Neural progenitor cell (in vitro differentiated cells): Measurements from ENCODE around the gene ETFRF1. TPM values are rescaled to one million over a fixed set of nuclear protein-coding genes. Genes with fewer than 3 reads are reported as not detected.

ENCODE experiments used
- DNase-seq: peaks from one replicate; pipeline ENCODE4 v3.0.0-alpha.2; 2016; ENCODE audit warnings: low spot score
- H2AFZ ChIP-seq: fragments of 200-600 bp; sonication (generic); replicated peaks from 2 replicates; pipeline ENCODE4 v1.6.1; 2016; ENCODE audit warnings: antibody characterized with exemption
- H3F3A ChIP-seq: fragments of 200-600 bp; sonication (generic); 2 replicates; pipeline ENCODE4 v1.6.1; 2016; ENCODE audit warnings: antibody characterized with exemption, low read depth
- H3K27ac ChIP-seq: fragments of 200-600 bp; sonication (generic); 2 replicates; pipeline ENCODE4 v1.5.1; 2016; ENCODE audit warnings: mild to moderate bottlenecking
- H3K27me3 ChIP-seq: fragments of 200-600 bp; sonication (generic); 2 replicates; pipeline ENCODE4 v1.6.1; 2016; ENCODE audit warnings: mild to moderate bottlenecking, moderate library complexity
- H3K36me3 ChIP-seq: fragments of 200-600 bp; sonication (generic); 2 replicates; pipeline ENCODE4 v1.5.1; 2016
- H3K4me1 ChIP-seq: fragments of 200-600 bp; sonication (generic); 2 replicates; pipeline ENCODE4 v1.6.1; 2016; ENCODE audit warnings: mixed run types
- H3K4me2 ChIP-seq: fragments of 200-600 bp; sonication (generic); 2 replicates; pipeline ENCODE4 v1.6.1; 2016
- H3K4me3 ChIP-seq: fragments of 200-600 bp; sonication (generic); 2 replicates; pipeline ENCODE4 v1.5.1; 2016
- H3K79me2 ChIP-seq: fragments of 200-600 bp; sonication (generic); 2 replicates; pipeline ENCODE4 v1.6.1; 2016; ENCODE audit warnings: low read depth
- H3K9ac ChIP-seq: fragments of 200-600 bp; sonication (generic); 2 replicates; pipeline ENCODE4 v1.6.1; 2016
- H3K9me3 ChIP-seq: fragments of 200-600 bp; sonication (generic); 2 replicates; pipeline ENCODE4 v1.5.1; 2016; ENCODE audit warnings: low read depth
- H4K20me1 ChIP-seq: fragments of 200-600 bp; sonication (generic); 2 replicates; pipeline ENCODE4 v1.6.1; 2016; ENCODE audit warnings: low read depth
- H3K27ac Mint-ChIP-seq: 3 replicates; pipeline ENCODE4 v1.8.0; 2021; ENCODE audit warnings: mixed read lengths
- H3K27me3 Mint-ChIP-seq: 2 replicates; pipeline ENCODE4 v1.8.0; 2022; ENCODE audit warnings: low read depth, mild to moderate bottlenecking, inconsistent platforms, moderate library complexity, mixed read lengths; ENCODE audit not compliant: insufficient read depth
- H3K36me3 Mint-ChIP-seq: 3 replicates; pipeline ENCODE4 v1.8.0; 2021; ENCODE audit warnings: mixed read lengths
- H3K4me1 Mint-ChIP-seq: 3 replicates; pipeline ENCODE4 v1.8.0; 2021; ENCODE audit warnings: mixed read lengths
- H3K4me3 Mint-ChIP-seq: 3 replicates; pipeline ENCODE4 v1.8.0; 2021; ENCODE audit warnings: mild to moderate bottlenecking, moderate library complexity, mixed read lengths
- H3K9me3 Mint-ChIP-seq: 3 replicates; pipeline ENCODE4 v1.8.0; 2020; ENCODE audit warnings: mixed read lengths
- EZH2 ChIP-seq: fragments of 200-600 bp; sonication (generic); IDR thresholded peaks from 2 replicates; pipeline ENCODE4 v1.6.1; 2017; ENCODE audit warnings: antibody characterized with exemption, mild to moderate bottlenecking, moderate library complexity
- EZH2phosphoT487 ChIP-seq: fragments of 200-600 bp; sonication (generic); IDR thresholded peaks from 2 replicates; pipeline ENCODE4 v1.6.1; 2017; ENCODE audit warnings: antibody characterized with exemption
- total RNA-seq: library from RNA; depleted of rRNA; stranded (reverse); fragments of >200 nt; gene quantifications from 2 replicates; pipeline ENCODE4 v1.2.3, GENCODE V29; 2015; ENCODE audit warnings: low replicate concordance
- TF ChIP-seq, protein P1 (sequence below): fragments of 200-600 bp; sonication (generic); IDR thresholded peaks from 2 replicates; pipeline ENCODE4 v1.5.1; 2017; ENCODE audit warnings: antibody characterized with exemption, mild to moderate bottlenecking

The ETFRF1 gene
- total RNA-seq, 1 donor from 2014 or later: 57.7 TPM

DNA sequence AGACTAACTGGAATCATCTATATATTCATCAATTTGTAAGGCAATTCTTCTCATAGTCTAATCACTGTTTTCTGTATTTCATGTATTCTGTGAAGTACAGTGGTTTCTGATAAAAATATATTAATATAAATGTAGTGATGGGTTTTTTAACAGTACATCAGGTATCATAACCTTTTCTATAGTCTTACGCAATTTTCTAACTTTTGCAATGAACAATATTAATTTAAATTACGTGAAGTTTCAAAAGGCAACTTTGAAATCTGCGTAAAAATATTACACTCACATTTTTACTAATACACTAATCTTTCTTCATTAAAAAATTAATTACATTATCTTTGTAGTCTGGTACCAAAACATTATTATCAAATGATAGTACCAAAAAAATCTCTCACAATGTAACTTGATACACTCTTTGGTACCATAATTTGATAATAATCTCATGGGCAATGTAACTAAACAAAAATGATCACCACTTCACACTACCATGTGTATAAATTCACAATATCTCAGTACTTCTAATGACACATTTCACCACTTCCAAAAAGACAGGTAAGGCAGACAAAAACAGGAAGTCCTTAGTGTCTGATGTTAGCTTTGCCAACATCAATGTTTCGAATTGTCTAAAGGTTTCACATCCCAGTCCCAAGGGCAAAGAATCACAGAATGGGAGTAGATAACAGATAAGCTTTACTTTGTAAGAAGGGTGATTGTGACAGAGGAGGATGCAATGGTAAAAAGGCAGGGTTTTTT, 8.8 kb upstream of the ETFRF1 start:
- DNase-seq: no peak
- H3K9me3 Mint-ChIP-seq: no peaks in the 10 kb centered on the region
- H3K27me3 Mint-ChIP-seq: peaks cover 4% of the 10 kb centered on the region
- peaks cover 3% of the 10 kb centered on the region for H3K4me1 Mint-ChIP-seq
- H3K4me2 ChIP-seq: no peak overlapping the region
- H3K9ac ChIP-seq: no peak overlapping the region
- H3F3A ChIP-seq: no peaks in the 10 kb centered on the region
- no peaks in the 10 kb centered on the region for H3K79me2 ChIP-seq
- H3K27ac Mint-ChIP-seq: no peak overlapping the region
- H3K4me3 ChIP-seq: no peak overlapping the region
- no peaks in the 10 kb centered on the region for H3K36me3 Mint-ChIP-seq
- no peaks in the 10 kb centered on the region for H3K9me3 ChIP-seq
- H2AFZ ChIP-seq: no peak overlapping the region
- H3K27ac ChIP-seq: no peak overlapping the region
- TF ChIP-seq, protein P1, sequence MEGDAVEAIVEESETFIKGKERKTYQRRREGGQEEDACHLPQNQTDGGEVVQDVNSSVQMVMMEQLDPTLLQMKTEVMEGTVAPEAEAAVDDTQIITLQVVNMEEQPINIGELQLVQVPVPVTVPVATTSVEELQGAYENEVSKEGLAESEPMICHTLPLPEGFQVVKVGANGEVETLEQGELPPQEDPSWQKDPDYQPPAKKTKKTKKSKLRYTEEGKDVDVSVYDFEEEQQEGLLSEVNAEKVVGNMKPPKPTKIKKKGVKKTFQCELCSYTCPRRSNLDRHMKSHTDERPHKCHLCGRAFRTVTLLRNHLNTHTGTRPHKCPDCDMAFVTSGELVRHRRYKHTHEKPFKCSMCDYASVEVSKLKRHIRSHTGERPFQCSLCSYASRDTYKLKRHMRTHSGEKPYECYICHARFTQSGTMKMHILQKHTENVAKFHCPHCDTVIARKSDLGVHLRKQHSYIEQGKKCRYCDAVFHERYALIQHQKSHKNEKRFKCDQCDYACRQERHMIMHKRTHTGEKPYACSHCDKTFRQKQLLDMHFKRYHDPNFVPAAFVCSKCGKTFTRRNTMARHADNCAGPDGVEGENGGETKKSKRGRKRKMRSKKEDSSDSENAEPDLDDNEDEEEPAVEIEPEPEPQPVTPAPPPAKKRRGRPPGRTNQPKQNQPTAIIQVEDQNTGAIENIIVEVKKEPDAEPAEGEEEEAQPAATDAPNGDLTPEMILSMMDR: no peak
- no peak for TF ChIP-seq EZH2
- TF ChIP-seq EZH2phosphoT487: no peak
- H3K27me3 ChIP-seq: no peaks in the 10 kb centered on the region
- no peaks in the 10 kb centered on the region for H4K20me1 ChIP-seq
- no peaks in the 10 kb centered on the region for H3K36me3 ChIP-seq
- no peak overlapping the region for H3K4me3 Mint-ChIP-seq
- H3K4me1 ChIP-seq: no peaks in the 10 kb centered on the region

DNA sequence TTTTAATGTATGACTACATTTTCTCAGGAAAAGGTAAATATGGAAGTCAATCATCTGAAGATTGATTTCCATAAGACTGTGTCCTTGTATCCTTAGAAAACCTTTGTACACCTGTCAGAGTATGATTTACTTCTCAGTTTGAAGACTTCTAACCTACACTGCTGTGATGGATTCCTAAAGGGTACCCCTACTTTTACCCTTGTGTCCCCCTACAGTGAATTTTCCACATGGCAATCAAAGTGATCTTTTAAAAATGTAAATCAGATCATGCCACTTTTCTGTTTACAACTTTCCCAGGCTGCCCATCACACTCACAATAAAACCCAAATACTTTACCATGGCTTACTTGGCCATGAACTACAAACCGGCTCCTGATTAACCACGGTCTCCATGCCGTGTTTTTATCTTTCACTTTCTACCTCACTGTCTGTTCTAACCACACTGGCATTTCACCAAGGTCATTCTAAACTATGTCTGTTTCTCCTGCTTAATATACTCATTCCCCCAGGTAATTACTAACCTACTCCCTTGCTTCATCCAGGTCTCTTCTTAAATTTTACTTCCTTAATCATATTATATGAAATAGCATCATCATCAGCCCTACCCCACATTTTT, 8.1 kb upstream of the ETFRF1 start:
- H3K4me3 ChIP-seq: no peak overlapping the region
- H3K79me2 ChIP-seq: no peaks in the 10 kb centered on the region
- no peaks in the 10 kb centered on the region for H4K20me1 ChIP-seq
- no peaks in the 10 kb centered on the region for H3K9me3 ChIP-seq
- no peaks in the 10 kb centered on the region for H3K36me3 ChIP-seq
- TF ChIP-seq EZH2phosphoT487: no peak
- TF ChIP-seq, protein P1: no peak
- no peak for TF ChIP-seq EZH2
- H2AFZ ChIP-seq: no peak overlapping the region
- Mint-ChIP-seq H3K36me3 (no peaks in the 10 kb centered on the region), H3K27me3 (peaks cover 4% of the 10 kb centered on the region), H3K4me3 (no peak overlapping the region), H3K4me1 (peaks cover 3% of the 10 kb centered on the region), H3K27ac (no peak overlapping the region), H3K9me3 (no peaks in the 10 kb centered on the region)
- no peaks in the 10 kb centered on the region for H3K4me1 ChIP-seq
- H3K4me2 ChIP-seq: no peak overlapping the region
- no peaks in the 10 kb centered on the region for H3F3A ChIP-seq
- no peaks in the 10 kb centered on the region for H3K27me3 ChIP-seq
- no peak for DNase-seq
- no peak overlapping the region for H3K9ac ChIP-seq
- no peak overlapping the region for H3K27ac ChIP-seq

DNA sequence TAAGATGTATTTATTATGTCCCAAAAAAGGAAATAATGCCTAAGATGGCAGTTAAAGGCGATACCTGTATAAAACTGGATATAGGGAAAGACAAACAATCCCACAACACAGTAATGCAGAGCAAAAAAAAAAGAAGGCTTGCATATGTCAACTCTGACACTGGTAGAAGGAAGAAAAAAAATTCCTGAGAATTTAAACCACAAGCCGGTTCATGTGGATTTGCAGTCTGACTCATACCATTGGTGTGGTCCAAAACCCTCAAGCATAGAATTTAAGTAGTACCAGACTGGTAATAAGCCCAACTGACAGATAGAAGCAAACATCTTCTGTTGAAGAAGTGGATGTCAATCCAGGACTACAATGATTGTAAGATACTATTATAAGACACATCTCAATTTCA, 7.3 kb upstream of the ETFRF1 start:
- Histone ChIP-seq H3K27ac (no peak overlapping the region), H3K4me1 (no peaks in the 10 kb centered on the region), H3K9me3 (no peaks in the 10 kb centered on the region), H3F3A (no peaks in the 10 kb centered on the region), H2AFZ (no peak overlapping the region), H3K79me2 (no peaks in the 10 kb centered on the region), H3K27me3 (no peaks in the 10 kb centered on the region), H4K20me1 (no peaks in the 10 kb centered on the region), H3K4me3 (no peak overlapping the region), H3K36me3 (no peaks in the 10 kb centered on the region), H3K9ac (no peak overlapping the region), H3K4me2 (no peak overlapping the region)
- no peak overlapping the region for H3K27ac Mint-ChIP-seq
- H3K9me3 Mint-ChIP-seq: no peaks in the 10 kb centered on the region
- H3K36me3 Mint-ChIP-seq: no peaks in the 10 kb centered on the region
- TF ChIP-seq, protein P1: no peak
- TF ChIP-seq EZH2phosphoT487 (no peak), EZH2 (no peak)
- no peak overlapping the region for H3K4me3 Mint-ChIP-seq
- H3K27me3 Mint-ChIP-seq: peaks cover 3% of the 10 kb centered on the region
- no peak for DNase-seq
- H3K4me1 Mint-ChIP-seq: peaks cover 3% of the 10 kb centered on the region
